Measurements from ENCODE around the gene MYOZ3. TPM values are rescaled to one million over a fixed set of nuclear protein-coding genes. Genes with fewer than 3 reads are reported as not detected.

Gene MYOZ3
- polyA plus RNA-seq, 1 donor from 2014 or later = not detected

- no peak overlapping the region for H3K27ac ChIP-seq (ENCODE audit: low read length)
- H4K20me1 ChIP-seq (ENCODE audit: insufficient read depth) = no peaks in the 10 kb centered on the region
- H3K36me3 ChIP-seq (ENCODE audit: insufficient read depth, low read length) = no peaks in the 10 kb centered on the region
- no peak overlapping the region for H2AFZ ChIP-seq (ENCODE audit: low read depth, low read length)
- H3K9me3 ChIP-seq (ENCODE audit: low read length) = no peaks in the 10 kb centered on the region
- peaks cover 12% of the 10 kb centered on the region for H3K27me3 ChIP-seq (ENCODE audit: insufficient read depth, low read depth, low read length)
- no peaks in the 10 kb centered on the region for H3K9me2 ChIP-seq (ENCODE audit: insufficient read depth, low read length)
- H3K4me3 ChIP-seq (ENCODE audit: low read length) = no peak overlapping the region
- H3K79me2 ChIP-seq (replicated peaks; ENCODE audit: insufficient read depth, low read length) = no peaks in the 10 kb centered on the region
- no peak overlapping the region for H3K4me2 ChIP-seq (ENCODE audit: low read length)
- H3K9ac ChIP-seq (ENCODE audit: low read length) = no peak overlapping the region
- no peak for TF ChIP-seq REST (IDR thresholded peaks at IDR 0.05; ENCODE audit: borderline replicate concordance)
- TF ChIP-seq MXI1 (conservative IDR thresholded peaks at IDR 0.05; ENCODE audit: poor library complexity, severe bottlenecking) = no peak
- TF ChIP-seq POLR2AphosphoS5 (IDR thresholded peaks at IDR 0.05) = no peak
- TF ChIP-seq SMC3 (conservative IDR thresholded peaks at IDR 0.05; ENCODE audit: poor library complexity) = no peak
- TF ChIP-seq EZH2 (IDR thresholded peaks at IDR 0.05; ENCODE audit: borderline replicate concordance, insufficient read depth, low read length, poor library complexity, severe bottlenecking) = no peak
- no peak for TF ChIP-seq CTCF (IDR thresholded peaks at IDR 0.05; ENCODE audit: poor library complexity, severe bottlenecking)
- no peak for TF ChIP-seq TAF1 (IDR thresholded peaks at IDR 0.05; ENCODE audit: low read depth)
- no peaks in the 10 kb centered on the region for H3F3A ChIP-seq (ENCODE audit: insufficient read depth, low read length, poor library complexity, severe bottlenecking)
Measured at GRCh38 chr5:150623152-150623877, 37.7 kb upstream of the MYOZ3 start.

- no peak overlapping the region for H3K9ac ChIP-seq (ENCODE audit: low read length)
Measured at GRCh38 chr5:150623878-150624216, 37.2 kb upstream of the MYOZ3 start.

More at GRCh38 chr5:150623878-150624216, 37.2 kb upstream of the MYOZ3 start:
- Histone ChIP-seq H3K27ac (ENCODE audit: low read length) (no peak overlapping the region), H3K4me2 (ENCODE audit: low read length) (no peak overlapping the region), H3K9me2 (ENCODE audit: insufficient read depth, low read length) (no peaks in the 10 kb centered on the region), H3K27me3 (ENCODE audit: insufficient read depth, low read depth, low read length) (peaks cover 12% of the 10 kb centered on the region), H3K36me3 (ENCODE audit: insufficient read depth, low read length) (no peaks in the 10 kb centered on the region), H3F3A (ENCODE audit: insufficient read depth, low read length, poor library complexity, severe bottlenecking) (no peaks in the 10 kb centered on the region), H4K20me1 (ENCODE audit: insufficient read depth) (no peaks in the 10 kb centered on the region), H3K4me3 (ENCODE audit: low read length) (no peak overlapping the region), H2AFZ (ENCODE audit: low read depth, low read length) (no peak overlapping the region), H3K9me3 (ENCODE audit: low read length) (no peaks in the 10 kb centered on the region), H3K79me2 (replicated peaks; ENCODE audit: insufficient read depth, low read length) (no peaks in the 10 kb centered on the region)
- TF ChIP-seq MXI1 (conservative IDR thresholded peaks at IDR 0.05; ENCODE audit: poor library complexity, severe bottlenecking) (no peak), TAF1 (IDR thresholded peaks at IDR 0.05; ENCODE audit: low read depth) (no peak), EZH2 (IDR thresholded peaks at IDR 0.05; ENCODE audit: borderline replicate concordance, insufficient read depth, low read length, poor library complexity, severe bottlenecking) (no peak), SMC3 (conservative IDR thresholded peaks at IDR 0.05; ENCODE audit: poor library complexity) (no peak), CTCF (IDR thresholded peaks at IDR 0.05; ENCODE audit: poor library complexity, severe bottlenecking) (no peak), POLR2AphosphoS5 (IDR thresholded peaks at IDR 0.05) (no peak), RAD21 (conservative IDR thresholded peaks at IDR 0.05) (no peak), EP300 (conservative IDR thresholded peaks at IDR 0.05; ENCODE audit: poor library complexity, severe bottlenecking) (no peak), REST (IDR thresholded peaks at IDR 0.05; ENCODE audit: borderline replicate concordance) (no peak)
